HG02588 (cell line): ENCODE data around the gene DNMT3A.

Source experiments
- ATAC-seq: cut with Tn5 transposase; IDR thresholded peaks from one replicate; pipeline ENCODE4 v1.9.1; 2021; ENCODE audit warnings: mild to moderate bottlenecking, moderate library complexity; ENCODE audit not compliant: unreplicated experiment

The DNMT3A gene

GRCh38 chr2:25262288-25262687 lies 79.4 kb downstream of the DNMT3A start:
- ATAC-seq = no peak

DNA sequence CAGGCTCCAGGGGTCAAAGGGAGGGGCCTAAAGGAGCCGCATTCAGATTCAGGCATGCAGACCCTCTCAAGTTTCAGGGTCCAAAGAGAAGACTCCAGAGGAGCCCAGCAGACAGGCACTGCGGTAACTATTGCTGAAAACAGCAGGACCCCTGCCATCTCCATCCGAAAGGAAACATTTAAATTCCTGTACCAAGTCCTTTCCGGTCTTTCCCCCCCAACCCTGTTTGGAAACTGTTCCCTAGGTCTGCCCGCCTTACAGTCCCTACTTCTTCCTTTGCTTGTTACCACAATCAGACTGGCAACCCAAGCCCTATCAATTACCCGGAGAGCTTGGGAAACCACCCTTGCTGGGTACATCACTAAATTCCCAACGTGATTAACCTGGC lies 82.0 kb downstream of the DNMT3A start:
- no peak for ATAC-seq

- ATAC-seq = no peak
Observed at GRCh38 chr2:25258847-25259736, 82.6 kb downstream of the DNMT3A start.

- no peak for ATAC-seq
Observed at GRCh38 chr2:25257931-25258846, 83.5 kb downstream of the DNMT3A start.

DNA sequence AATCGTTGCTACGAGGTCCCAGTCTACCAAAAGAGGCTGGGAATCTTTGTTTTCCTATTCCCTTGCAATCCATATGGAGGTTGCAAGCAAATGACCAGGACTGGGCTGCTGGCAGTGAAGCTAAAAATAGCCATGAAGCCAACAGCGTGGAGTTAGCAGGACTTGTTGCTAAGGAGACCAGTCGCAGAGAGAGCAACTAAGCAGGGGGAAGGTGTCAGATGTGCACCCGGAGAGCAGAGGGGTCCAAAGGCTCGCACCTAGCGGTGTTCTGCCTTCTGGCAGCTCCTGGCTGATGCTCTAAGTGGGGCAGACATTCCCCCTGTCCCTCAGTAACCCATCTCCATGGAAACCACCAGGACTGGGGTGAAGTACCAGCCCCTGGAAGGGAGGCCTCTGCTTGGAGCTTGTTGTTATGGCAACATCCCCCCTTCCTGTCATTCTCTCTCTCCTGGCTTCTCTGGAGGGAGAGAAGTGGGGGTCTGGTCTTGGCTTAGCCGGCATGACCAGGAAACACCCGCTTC lies 84.6 kb downstream of the DNMT3A start:
- ATAC-seq = no peak

DNA sequence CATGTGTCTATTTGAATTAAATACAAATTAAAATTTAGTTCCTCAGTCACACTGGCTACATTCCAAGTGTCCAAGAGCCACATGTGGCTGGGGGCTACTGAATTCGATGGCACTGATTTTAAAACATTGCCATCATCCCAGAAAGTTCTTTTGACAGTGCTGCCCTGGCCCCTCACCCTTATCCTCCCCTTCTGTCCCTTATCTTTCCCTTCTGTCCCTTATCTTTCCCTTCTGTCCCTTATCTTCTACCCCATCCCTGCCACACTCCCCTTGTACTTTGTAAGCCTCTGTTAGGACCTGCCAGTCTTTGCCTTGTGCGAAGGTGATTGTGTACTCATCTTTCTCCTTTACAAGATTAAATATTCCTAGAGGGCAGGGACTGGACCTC lies 85.2 kb downstream of the DNMT3A start:
- ATAC-seq = no peak

- ATAC-seq = no peak
Observed at GRCh38 chr2:25255745-25256487, 85.8 kb downstream of the DNMT3A start.

DNA sequence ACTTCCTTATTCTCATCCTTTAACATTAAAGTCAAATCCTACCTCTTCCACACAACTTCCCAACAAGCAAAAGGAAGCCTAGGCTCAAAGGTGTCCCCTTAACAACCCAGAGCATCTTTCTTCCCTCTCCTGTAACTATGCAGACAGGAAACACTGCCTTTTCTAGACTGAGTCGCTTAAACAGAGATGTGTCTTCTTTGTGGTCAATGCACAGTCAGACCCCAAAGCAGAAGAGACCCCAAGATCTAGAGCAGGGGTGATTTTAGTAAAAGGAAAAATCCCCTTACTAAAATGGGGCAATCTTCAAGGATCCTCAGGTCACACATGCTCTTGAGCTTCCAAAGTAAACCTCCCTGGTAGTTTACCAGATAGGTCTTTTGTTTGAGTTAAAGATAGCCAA lies 86.8 kb downstream of the DNMT3A start:
- no peak for ATAC-seq

- no peak for ATAC-seq
Observed at GRCh38 chr2:25253153-25253626, 88.5 kb downstream of the DNMT3A start.

DNA sequence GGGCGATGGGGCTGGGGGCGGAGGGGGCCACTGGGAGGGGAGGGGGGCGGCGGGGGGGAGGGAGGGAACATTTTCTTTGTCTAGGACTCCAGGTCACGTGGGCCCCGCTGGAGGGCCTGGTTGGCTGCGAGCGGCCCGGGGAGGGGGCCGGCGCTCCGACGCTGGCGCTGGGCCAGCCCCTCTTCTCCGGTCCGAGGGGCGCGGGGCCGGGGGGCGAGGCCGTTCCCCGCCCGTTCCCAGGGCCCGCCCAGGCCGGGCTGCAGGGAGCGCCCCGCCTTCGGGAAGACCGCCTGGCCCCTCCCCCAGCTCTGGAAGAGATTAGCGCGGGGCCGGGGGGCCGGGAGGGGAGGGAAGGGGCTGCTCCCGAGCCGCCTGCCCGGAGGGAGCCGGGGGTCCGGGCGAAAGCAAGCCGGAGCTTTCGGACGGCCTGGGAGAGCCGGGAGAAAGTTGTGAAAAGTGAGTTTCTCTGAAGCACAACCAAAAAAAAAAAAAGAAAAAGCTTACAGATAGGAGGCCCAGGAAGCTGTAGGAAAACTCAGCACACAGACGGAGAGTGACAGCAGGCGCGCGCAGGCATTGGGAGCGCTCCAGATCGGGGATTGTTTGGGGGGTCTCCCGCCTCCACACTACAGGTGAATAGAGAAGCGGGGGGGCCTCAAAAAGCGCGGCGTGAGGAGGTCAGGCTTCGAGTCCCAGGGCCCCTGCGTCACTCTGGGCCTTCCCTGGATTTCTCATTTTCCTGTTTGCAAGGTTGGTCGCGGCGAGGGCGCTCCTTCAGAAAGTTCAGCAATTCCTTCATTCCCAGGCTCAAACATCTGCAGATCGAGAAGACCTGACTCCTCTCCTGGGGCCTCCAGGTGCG lies 89.2 kb downstream of the DNMT3A start:
- no peak for ATAC-seq

DNA sequence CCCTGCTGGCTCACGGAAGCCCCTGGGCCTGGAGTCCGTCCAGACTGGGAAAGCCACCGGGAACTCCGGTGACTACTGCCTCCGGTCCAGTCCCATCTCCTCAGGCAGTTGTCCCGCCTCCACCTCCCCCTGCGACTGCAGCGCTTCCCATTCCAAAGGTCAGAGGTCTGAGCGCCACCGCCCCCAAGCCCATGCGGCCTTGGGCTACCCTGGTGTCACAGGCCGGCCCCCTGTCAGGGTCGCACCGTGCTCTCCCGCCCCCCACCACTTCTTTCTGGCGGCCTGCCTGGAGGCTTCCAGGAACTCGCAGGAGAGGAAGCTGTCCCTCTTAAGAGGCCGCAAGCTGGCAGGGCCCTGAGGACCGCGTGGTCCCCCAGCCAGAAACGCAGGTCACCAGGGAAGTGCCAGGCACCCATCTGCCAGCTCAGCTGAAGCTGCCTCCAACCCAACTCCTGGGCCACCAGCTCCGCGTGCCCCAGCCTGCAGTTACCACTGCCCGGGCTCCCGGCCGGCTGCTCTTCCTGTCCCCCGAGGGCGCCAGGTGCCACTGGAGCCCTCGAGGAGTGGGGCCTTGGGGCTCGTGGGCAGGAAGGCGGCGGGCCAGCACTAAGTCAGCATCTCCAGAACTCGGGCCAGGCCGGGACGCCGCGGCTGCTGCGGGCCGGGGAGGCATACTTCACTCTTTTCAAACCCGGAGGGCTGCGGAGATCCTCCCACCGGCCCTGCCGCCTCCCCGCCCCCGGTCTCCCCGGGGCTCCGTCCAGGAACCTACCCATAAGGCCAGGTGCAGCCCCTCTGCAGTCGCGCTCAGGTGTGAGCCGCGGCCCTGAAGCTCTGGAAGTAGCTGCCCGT lies 90.1 kb downstream of the DNMT3A start:
- ATAC-seq = no peak

DNA sequence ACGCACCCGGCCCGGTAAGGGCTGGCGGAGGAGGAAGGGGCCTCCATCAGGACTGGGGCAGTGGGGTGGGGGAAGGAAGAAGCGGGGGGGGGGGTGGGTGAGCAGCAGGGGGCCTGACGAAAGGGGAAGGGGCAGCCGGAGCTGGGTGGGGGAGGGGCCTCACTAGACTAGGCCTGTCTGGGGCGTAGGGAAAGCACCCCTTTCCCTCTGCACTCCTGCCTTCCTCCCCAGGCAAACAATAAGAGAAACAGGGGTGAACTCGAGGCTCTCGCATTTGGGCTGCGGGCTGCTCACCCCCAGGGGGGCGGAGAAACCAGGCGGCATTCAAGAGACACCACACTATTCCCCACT lies 90.7 kb downstream of the DNMT3A start:
- no peak for ATAC-seq

DNA sequence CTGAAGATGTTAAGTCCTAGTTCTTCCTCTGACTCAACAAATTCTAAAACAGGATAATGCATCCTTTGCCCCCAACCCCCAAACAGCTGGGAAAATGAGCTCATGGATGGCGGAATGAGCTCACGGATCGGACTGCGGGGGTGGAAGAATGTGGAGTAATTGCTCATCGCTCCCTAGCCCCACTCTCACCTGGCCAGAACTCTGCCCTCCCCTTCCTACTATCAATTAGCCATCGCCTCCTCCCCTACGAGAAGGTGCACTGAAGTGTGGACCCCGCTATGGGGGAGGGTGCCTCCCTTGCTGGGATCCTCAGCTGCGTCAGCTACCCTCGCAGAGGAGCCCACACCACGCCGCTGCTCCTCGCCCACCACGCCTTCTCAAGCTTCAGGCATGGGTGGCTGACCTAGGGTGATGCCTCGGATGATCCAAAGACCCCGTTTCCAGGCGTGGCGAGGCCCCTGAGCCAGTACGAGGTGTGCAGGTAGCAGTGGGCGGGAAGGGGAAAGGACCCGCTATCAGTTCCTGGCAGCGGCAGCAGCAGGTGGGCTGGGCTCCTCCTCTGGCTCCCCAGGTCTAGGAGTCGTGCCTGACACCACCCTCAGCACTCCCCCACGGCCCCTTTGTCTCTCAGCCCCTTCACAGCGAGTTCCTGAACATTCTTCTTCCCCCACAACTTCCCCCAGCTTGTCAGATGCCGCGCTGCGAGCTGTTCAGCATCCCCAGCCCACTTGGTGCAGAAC lies 91.2 kb downstream of the DNMT3A start:
- ATAC-seq = no peak

- ATAC-seq = no peak
Observed at GRCh38 chr2:25249785-25250184, 91.9 kb downstream of the DNMT3A start.

- no peak for ATAC-seq
Observed at GRCh38 chr2:25247792-25248512, 93.8 kb downstream of the DNMT3A start.

- ATAC-seq = no peak
Observed at GRCh38 chr2:25246558-25247290, 95.0 kb downstream of the DNMT3A start.

GRCh38 chr2:25246001-25246400 lies 95.7 kb downstream of the DNMT3A start:
- no peak for ATAC-seq
